GM06990 (cell line): ENCODE data around the gene AP2A1.

Source experiments
- DNase-seq: peaks from one replicate; pipeline ENCODE4 v3.0.0-alpha.2; 2011; ENCODE audit not compliant: insufficient read length; ENCODE audit errors: extremely low read depth
- H3K27me3 ChIP-seq: replicated peaks from 2 replicates; pipeline ENCODE4 v1.6.0; 2011; ENCODE audit warnings: low read length; ENCODE audit not compliant: control insufficient read depth, insufficient read depth
- H3K36me3 ChIP-seq: 2 replicates; pipeline ENCODE4 v1.5.1; 2011; ENCODE audit warnings: low read length; ENCODE audit not compliant: control insufficient read depth, insufficient read depth
- H3K4me3 ChIP-seq: replicated peaks from 2 replicates; pipeline ENCODE4 v1.5.1; 2011; ENCODE audit warnings: low read depth, mild to moderate bottlenecking, control low read depth, low read length
- TF ChIP-seq, protein P1 (sequence below): IDR thresholded peaks from 2 replicates; pipeline ENCODE4 v1.5.1; 2011; ENCODE audit warnings: low read length, control low read depth, mild to moderate bottlenecking, inconsistent platforms; ENCODE audit not compliant: insufficient read depth, poor library complexity, severe bottlenecking

Gene AP2A1

GRCh38 chr19:49807058-49807903 lies 40.5 kb downstream of the AP2A1 start:
- no peak for DNase-seq
- H3K36me3 ChIP-seq, result peaks cover 11% of the 10 kb centered on the region
- H3K4me3 ChIP-seq, result no peak overlapping the region
- TF ChIP-seq, protein P1, sequence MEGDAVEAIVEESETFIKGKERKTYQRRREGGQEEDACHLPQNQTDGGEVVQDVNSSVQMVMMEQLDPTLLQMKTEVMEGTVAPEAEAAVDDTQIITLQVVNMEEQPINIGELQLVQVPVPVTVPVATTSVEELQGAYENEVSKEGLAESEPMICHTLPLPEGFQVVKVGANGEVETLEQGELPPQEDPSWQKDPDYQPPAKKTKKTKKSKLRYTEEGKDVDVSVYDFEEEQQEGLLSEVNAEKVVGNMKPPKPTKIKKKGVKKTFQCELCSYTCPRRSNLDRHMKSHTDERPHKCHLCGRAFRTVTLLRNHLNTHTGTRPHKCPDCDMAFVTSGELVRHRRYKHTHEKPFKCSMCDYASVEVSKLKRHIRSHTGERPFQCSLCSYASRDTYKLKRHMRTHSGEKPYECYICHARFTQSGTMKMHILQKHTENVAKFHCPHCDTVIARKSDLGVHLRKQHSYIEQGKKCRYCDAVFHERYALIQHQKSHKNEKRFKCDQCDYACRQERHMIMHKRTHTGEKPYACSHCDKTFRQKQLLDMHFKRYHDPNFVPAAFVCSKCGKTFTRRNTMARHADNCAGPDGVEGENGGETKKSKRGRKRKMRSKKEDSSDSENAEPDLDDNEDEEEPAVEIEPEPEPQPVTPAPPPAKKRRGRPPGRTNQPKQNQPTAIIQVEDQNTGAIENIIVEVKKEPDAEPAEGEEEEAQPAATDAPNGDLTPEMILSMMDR, result no peak
- no peaks in the 10 kb centered on the region for H3K27me3 ChIP-seq

- no peak for DNase-seq
- TF ChIP-seq, protein P1, result no peak
- Histone ChIP-seq H3K4me3 (no peak overlapping the region), H3K36me3 (peaks cover 8% of the 10 kb centered on the region), H3K27me3 (no peaks in the 10 kb centered on the region)
These were observed 41.3 kb downstream of the AP2A1 start for GRCh38 chr19:49807904-49808675.

- peak; percentile 76 for DNase-seq
- no peaks in the 10 kb centered on the region for H3K27me3 ChIP-seq
- peak overlapping the region; percentile 69 for H3K4me3 ChIP-seq
- TF ChIP-seq, protein P1, result no peak
- H3K36me3 ChIP-seq, result peaks cover 2% of the 10 kb centered on the region
These were observed 41.9 kb downstream of the AP2A1 start for GRCh38 chr19:49808711-49809159.

DNA sequence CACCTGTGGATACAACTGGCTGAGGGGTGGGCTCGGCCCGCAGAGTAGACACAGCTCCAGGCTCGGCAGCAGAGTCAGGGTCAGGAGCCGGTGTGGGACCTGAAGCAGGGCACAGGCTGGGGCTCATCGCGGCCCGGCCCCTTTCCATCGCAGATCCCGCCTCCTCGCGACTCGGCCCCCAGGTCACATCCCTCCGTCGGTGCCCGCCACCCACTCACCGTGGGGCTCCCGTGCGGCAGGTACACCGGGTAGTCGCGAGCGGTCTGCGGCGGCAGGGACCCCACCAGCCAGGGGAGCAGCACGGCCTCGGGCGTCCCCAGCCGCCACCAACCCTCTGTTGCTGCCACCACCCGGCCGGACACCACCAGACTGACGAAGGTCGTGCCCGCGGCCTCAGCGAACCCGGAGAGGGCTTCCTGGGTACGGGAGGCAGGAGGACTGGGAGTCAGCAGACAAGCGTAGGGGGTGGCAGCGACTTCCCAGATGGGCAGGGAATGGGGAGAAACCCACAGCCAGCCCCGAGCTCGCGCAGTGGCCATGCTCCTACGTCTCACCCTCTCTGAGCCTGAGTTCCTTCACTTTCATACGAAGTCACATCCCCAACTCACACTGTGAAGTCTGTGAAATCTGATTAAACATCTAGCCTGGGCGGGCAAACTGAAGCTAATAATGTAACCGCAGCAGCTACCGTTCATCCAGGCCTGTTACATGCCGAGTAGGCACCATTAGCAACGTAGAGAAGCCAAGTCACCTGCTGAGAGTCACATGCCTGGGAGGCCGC lies 42.5 kb downstream of the AP2A1 start:
- Histone ChIP-seq H3K27me3 (no peaks in the 10 kb centered on the region), H3K36me3 (peaks cover 2% of the 10 kb centered on the region), H3K4me3 (peak overlapping the region; percentile 69)
- TF ChIP-seq, protein P1, result peak; percentile 31
- DNase-seq, result no peak

GRCh38 chr19:49809941-49810389 lies 43.2 kb downstream of the AP2A1 start:
- H3K27me3 ChIP-seq, result no peaks in the 10 kb centered on the region
- no peak overlapping the region for H3K4me3 ChIP-seq
- TF ChIP-seq, protein P1, result no peak
- DNase-seq, result no peak
- peaks cover 2% of the 10 kb centered on the region for H3K36me3 ChIP-seq
